K562 (cell line): ENCODE results near the gene BCL10. TPM values are rescaled to one million over a fixed set of nuclear protein-coding genes. Genes with fewer than 3 reads are reported as not detected.

Experiments
- ARID2 ChIP-seq: fragments of 450-650 bp; IDR thresholded peaks from 2 replicates; pipeline ENCODE4 v1.6.1; 2017; ENCODE audit warnings: antibody characterized with exemption, mild to moderate bottlenecking
- ATF3 ChIP-seq, 2 experiments: fragments of 450-650 bp in 1 of 2; sonication (generic) in 1 of 2; formaldehyde crosslinking in 1 of 2; IDR thresholded peaks in 1 of 2; conservative IDR thresholded peaks in 1 of 2; 2 replicates each; pipeline versions ENCODE4 v1.6.1 to v1.8.1; 2016 to 2023; ENCODE audit warnings: mild to moderate bottlenecking in 2 of 2, moderate library complexity in 2 of 2, inconsistent platforms in 1 of 2, missing genetic modification reagents in 1 of 2
- CBX2 ChIP-seq: fragments of 200-600 bp; sonication (generic); IDR thresholded peaks from one replicate; pipeline ENCODE4 v1.6.1; 2012; ENCODE audit warnings: mild to moderate bottlenecking, low read length, inconsistent platforms; ENCODE audit not compliant: insufficient read depth, poor library complexity, severe bottlenecking
- CHD1 ChIP-seq: fragments of 200-600 bp; sonication (generic); IDR thresholded peaks from one replicate; pipeline ENCODE4 v1.6.1; 2012; ENCODE audit warnings: mild to moderate bottlenecking, moderate library complexity, low read length, inconsistent platforms
- DMBX1 ChIP-seq: fragments of 250-450 bp; sonication (Bioruptor Pico); IDR thresholded peaks from 2 replicates; pipeline ENCODE4 v1.8.0; 2022; ENCODE audit warnings: inconsistent platforms, mild to moderate bottlenecking, moderate library complexity, borderline replicate concordance
- GTF2F1 ChIP-seq: IDR thresholded peaks from 2 replicates; pipeline ENCODE4 v1.6.1; 2011; ENCODE audit warnings: low read depth, low read length, improper control_type of control experiment
- LEF1 ChIP-seq: fragments of 450-650 bp; IDR thresholded peaks from 2 replicates; pipeline ENCODE4 v1.6.1; 2016; ENCODE audit warnings: mild to moderate bottlenecking
- NCOA6 ChIP-seq: fragments of 450-650 bp; IDR thresholded peaks from 2 replicates; pipeline ENCODE4 v1.6.1; 2017; ENCODE audit warnings: mild to moderate bottlenecking
- NFIX ChIP-seq: fragments of 250-450 bp; sonication (Bioruptor Pico); IDR thresholded peaks from 2 replicates; pipeline ENCODE4 v1.4.0; 2020; ENCODE audit warnings: low read depth, mild to moderate bottlenecking, moderate library complexity
- NR1H2 ChIP-seq: sonication (generic); formaldehyde crosslinking; IDR thresholded peaks from 2 replicates; pipeline ENCODE4 v1.4.0; 2020; ENCODE audit warnings: mild to moderate bottlenecking, missing genetic modification reagents
- RBM14 ChIP-seq: fragments of 200-400 bp; formaldehyde crosslinking; IDR thresholded peaks from 2 replicates; pipeline ENCODE4 v1.6.1; 2018; ENCODE audit warnings: low read depth, mild to moderate bottlenecking, low read length, moderate library complexity, borderline replicate concordance; ENCODE audit not compliant: insufficient read depth
- YY1 ChIP-seq, 3 experiments: IDR thresholded peaks; 2 replicates each; pipeline ENCODE4 v1.6.1; 2011; ENCODE audit warnings: low read length in 2 of 3, mild to moderate bottlenecking in 2 of 3, moderate library complexity in 2 of 3, borderline replicate concordance in 1 of 3, control low read depth in 1 of 3, low read depth in 1 of 3; ENCODE audit not compliant: insufficient read depth in 3 of 3, insufficient replicate concordance in 2 of 3, control insufficient read depth in 1 of 3, insufficient read length in 1 of 3; ENCODE audit errors: extremely low read depth in 1 of 3
- ZNF12 ChIP-seq: sonication (generic); formaldehyde crosslinking; IDR thresholded peaks from 2 replicates; pipeline ENCODE4 v1.4.0; 2020; ENCODE audit warnings: mild to moderate bottlenecking, missing genetic modification reagents
- ZNF217 ChIP-seq: sonication (generic); formaldehyde crosslinking; IDR thresholded peaks from 2 replicates; pipeline ENCODE4 v1.8.0; 2022; ENCODE audit warnings: mild to moderate bottlenecking, missing genetic modification reagents
- ZNF280A ChIP-seq: fragments of 450-650 bp; IDR thresholded peaks from 2 replicates; pipeline ENCODE4 v1.6.1; 2018; ENCODE audit warnings: mild to moderate bottlenecking, low read depth; ENCODE audit not compliant: partially characterized antibody
- polyA plus RNA-seq, 8 experiments: library from polyadenylated mRNA; depleted of rRNA in 4 of 8; stranded (reverse) in 5 of 8; unstranded in 3 of 8; fragments of >200 nt; fragmentation: Nextera tagmentation in 2 of 8; fragmentation: Illumina TruSeq in 1 of 8; extraction: Ambion mirVana in 2 of 8; extraction: Trizol in 1 of 8; gene quantifications; 2 replicates each; pipeline versions ENCODE4 v1.2.1 to v1.2.3, GENCODE V29; 2011 to 2014; ENCODE audit warnings: inconsistent platforms in 1 of 8, missing spikeins in 1 of 8
- total RNA-seq, 7 experiments: library from RNA; depleted of rRNA in 6 of 7; stranded (reverse); fragments of >200 nt in 6 of 7; fragmentation: Illumina TruSeq in 2 of 7; extraction: Trizol in 2 of 7; gene quantifications; 2 replicates each; pipeline versions ENCODE4 v1.2.1 to v1.2.3, GENCODE V29; 2011 to 2021; ENCODE audit warnings: low replicate concordance in 1 of 7
- TF ChIP-seq, protein P1 (sequence below), 2 experiments: fragments of 450-650 bp; IDR thresholded peaks; 2 replicates each; pipeline ENCODE4 v1.6.1; 2016
- TF ChIP-seq, protein P2 (sequence below): fragments of 450-650 bp; formaldehyde crosslinking; IDR thresholded peaks from 2 replicates; pipeline ENCODE4 v1.4.0; 2022; ENCODE audit warnings: mild to moderate bottlenecking, moderate library complexity
- TF ChIP-seq, protein P3 (sequence below): sonication (generic); formaldehyde crosslinking; IDR thresholded peaks from 2 replicates; pipeline ENCODE4 v1.8.1; 2023; ENCODE audit warnings: mild to moderate bottlenecking, missing genetic modification reagents, moderate library complexity

Gene BCL10
- total and polyA plus RNA-seq, 9 of the 15 experiments (the other 6 are each of a cell fraction or from before 2014, with no cell fraction given) = 8.0 to 19.4 (median 12.3) TPM

- no peak for TF ChIP-seq RBM14
- TF ChIP-seq ZNF12 = 0 out of 2 replicates have a peak, but pooled peaks have one; percentile 36
- TF ChIP-seq ARID2 = no peak
- TF ChIP-seq CHD1 = peak; percentile 63
- TF ChIP-seq CBX2 = no peak
- TF ChIP-seq DMBX1 (CRISPR knock-in tag) = no peak
- TF ChIP-seq NCOA6 = no peak
- TF ChIP-seq ZNF280A = no peak
- TF ChIP-seq LEF1 = no peak
- no peak for TF ChIP-seq NFIX (CRISPR knock-in tag)
- TF ChIP-seq, protein P1, sequence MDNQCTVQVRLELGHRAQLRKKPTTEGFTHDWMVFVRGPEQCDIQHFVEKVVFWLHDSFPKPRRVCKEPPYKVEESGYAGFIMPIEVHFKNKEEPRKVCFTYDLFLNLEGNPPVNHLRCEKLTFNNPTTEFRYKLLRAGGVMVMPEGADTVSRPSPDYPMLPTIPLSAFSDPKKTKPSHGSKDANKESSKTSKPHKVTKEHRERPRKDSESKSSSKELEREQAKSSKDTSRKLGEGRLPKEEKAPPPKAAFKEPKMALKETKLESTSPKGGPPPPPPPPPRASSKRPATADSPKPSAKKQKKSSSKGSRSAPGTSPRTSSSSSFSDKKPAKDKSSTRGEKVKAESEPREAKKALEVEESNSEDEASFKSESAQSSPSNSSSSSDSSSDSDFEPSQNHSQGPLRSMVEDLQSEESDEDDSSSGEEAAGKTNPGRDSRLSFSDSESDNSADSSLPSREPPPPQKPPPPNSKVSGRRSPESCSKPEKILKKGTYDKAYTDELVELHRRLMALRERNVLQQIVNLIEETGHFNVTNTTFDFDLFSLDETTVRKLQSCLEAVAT (IDR thresholded peaks at IDR 0.05) = peak in 1 of 2 experiments; percentile 30; a peak in 1 of 4 replicates
- TF ChIP-seq YY1 (IDR thresholded peaks at IDR 0.05; ENCODE audit: borderline replicate concordance in 1 of 3, control insufficient read depth in 1 of 3, extremely low read depth in 1 of 3, insufficient read depth in 3 of 3, insufficient read length in 1 of 3, insufficient replicate concordance in 2 of 3, low read depth in 1 of 3, low read length in 2 of 3) = peak in 2 of 3 experiments; percentile 81 to 88
- TF ChIP-seq, protein P2, sequence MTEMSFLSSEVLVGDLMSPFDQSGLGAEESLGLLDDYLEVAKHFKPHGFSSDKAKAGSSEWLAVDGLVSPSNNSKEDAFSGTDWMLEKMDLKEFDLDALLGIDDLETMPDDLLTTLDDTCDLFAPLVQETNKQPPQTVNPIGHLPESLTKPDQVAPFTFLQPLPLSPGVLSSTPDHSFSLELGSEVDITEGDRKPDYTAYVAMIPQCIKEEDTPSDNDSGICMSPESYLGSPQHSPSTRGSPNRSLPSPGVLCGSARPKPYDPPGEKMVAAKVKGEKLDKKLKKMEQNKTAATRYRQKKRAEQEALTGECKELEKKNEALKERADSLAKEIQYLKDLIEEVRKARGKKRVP (CRISPR knock-in tag) = no peak
- TF ChIP-seq ZNF217 = no peak
- no peak for TF ChIP-seq GTF2F1
- no peak for TF ChIP-seq ATF3 (IDR thresholded peaks at IDR 0.05)
- TF ChIP-seq ATF3 (CRISPR knock-in tag; conservative IDR thresholded peaks at IDR 0.05) = no peak
- 0 out of 2 replicates have a peak, but pooled peaks have one; percentile 29 for TF ChIP-seq NR1H2 (CRISPR knock-in tag)
- TF ChIP-seq, protein P3, sequence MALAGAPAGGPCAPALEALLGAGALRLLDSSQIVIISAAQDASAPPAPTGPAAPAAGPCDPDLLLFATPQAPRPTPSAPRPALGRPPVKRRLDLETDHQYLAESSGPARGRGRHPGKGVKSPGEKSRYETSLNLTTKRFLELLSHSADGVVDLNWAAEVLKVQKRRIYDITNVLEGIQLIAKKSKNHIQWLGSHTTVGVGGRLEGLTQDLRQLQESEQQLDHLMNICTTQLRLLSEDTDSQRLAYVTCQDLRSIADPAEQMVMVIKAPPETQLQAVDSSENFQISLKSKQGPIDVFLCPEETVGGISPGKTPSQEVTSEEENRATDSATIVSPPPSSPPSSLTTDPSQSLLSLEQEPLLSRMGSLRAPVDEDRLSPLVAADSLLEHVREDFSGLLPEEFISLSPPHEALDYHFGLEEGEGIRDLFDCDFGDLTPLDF = 0 out of 2 replicates have a peak, but pooled peaks have one; percentile 17
These were observed 17.1 kb downstream of the BCL10 start, which contains the start of gene C1orf52 (continued) for GRCh38 chr1:85259118-85259911.
